Activated gamma-delta T cell treated with anti-CD3 and anti-CD28 coated beads, Interleukin-2, amount 50 U/mL, for 16 hours (primary cell): ENCODE data around the gene TUBGCP6.
"Not testable (repeated sequence)": the region's sequence is repeated elsewhere in the genome, so short reads cannot be mapped to it uniquely, and the experiment has no call there.

ENCODE experiments used
- DNase-seq: peaks from one replicate; pipeline ENCODE4 v3.0.0-alpha.2; 2020; ENCODE audit warnings: low read depth

The TUBGCP6 gene

DNA sequence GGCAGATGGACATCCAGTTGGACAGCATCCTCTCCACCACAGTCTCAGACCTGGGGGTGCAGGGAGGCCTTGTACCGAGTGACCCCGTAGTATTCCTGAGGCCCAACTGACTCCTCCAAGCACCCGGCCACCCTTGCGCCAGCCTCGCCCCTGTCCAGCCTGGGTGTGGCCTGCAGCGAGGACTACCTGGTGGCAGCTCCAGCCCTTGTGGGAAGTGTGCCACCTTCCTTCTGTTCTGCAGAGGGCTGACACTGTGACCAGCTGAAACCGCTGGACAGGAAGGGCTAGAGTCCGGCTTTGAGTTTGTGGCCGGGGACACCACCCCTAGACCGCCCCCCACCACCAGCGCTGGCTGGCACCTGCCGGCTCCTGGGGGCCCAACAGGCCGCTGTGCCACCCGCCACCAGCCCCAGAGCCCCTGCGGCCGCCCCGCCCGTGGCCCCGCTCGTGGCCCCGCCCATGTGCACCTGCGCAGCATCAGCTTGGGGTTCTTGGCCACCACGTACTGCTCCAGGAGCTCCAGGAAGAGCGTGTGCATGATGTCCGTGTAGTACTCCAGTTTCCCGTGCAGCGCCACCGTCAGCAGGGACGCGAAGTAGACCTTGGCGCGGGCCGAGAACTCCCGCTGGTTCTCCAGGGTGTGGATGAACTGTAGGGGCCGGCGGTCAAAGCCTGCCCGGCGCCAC lies 35.3 kb upstream of the TUBGCP6 start:
- DNase-seq: no peak

GRCh38 chr22:50278956-50279619 lies 34.3 kb upstream of the TUBGCP6 start:
- no peak for DNase-seq

- DNase-seq: no peak
Observed at GRCh38 chr22:50278461-50278860, 33.6 kb upstream of the TUBGCP6 start.

DNA sequence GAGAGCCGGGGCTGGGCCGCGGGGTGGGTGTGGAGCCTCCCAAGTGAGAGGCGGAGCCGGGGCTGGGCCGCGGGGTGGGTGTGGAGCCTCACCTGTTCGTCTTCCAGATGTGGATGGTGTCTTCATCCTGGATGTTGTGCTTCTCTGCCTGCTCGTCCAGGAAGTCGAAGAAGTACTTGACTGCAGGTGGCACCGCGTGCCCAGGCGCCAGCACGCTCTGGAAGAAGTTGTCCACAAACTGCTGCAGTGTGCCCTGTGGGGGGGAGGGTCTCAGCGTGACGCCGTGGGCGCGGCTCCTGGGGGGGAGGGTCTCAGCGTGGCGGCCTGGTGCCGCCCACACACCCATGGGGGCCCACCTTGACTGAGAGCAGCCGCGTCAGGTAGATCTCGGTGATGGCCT lies 32.9 kb upstream of the TUBGCP6 start:
- no peak for DNase-seq

DNA sequence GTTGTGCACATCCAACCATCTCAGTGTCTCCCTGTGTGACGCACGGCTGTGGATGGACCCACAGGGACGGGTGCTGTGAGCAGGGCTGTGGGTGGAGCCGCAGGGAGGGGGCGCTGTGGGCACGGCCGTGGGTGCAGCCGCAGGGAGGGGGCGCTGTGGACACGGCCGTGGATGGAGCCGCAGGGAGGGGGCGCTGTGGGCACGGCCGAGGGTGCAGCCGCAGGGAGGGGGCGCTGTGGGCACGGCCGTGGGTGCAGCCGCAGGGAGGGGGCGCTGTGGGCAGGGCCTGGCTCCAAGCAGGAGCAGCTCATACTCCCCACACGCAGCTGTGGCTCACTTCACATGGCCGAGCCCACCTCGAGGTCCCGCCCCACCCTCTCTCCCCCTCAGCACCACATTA lies 31.3 kb upstream of the TUBGCP6 start:
- no peak for DNase-seq

- DNase-seq: no peak
Observed at GRCh38 chr22:50275181-50276055, 30.6 kb upstream of the TUBGCP6 start.

DNA sequence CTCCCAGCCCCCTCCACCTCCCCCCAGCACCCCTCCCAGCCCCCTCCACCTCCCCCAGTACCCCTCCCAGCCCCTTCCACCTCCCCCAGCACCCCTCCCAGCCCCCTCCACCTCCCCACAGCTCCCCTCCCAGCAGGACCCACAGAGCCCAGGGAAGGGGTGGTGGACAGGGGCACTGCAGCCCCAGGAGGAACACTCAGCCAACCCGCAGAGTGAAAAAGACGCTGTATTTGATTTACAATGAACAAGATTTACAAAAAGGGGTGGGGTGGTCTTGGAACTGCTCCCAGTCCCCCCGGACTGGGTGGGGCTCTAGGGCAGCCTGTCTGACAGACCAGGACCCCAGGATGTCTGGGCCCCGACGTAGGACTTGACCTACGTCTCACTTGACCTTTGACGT lies 29.9 kb upstream of the TUBGCP6 start:
- no peak for DNase-seq

GRCh38 chr22:50274311-50274710 lies 29.5 kb upstream of the TUBGCP6 start:
- DNase-seq: no peak

- DNase-seq: not testable (repeated sequence)
Observed at GRCh38 chr22:50273781-50274180, 29.0 kb upstream of the TUBGCP6 start.

DNA sequence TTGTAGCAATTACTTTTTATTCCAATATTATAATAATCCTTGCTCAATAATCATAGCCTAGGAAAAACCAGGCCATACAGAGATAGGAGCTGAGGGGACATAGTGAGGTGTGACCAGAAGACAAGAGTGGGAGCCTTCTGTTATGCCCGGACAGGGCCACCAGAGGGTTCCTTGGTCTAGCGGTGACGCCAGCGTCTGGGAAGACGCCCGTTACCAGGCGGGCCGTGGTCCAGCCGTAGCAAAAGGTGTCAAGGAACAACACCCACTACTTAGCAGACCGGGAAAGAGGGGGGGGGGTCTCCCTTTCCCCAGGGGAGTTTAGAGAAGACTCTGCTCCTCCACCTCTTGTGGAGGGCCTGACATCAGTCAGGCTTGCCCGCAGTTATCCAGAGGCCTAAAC lies 28.5 kb upstream of the TUBGCP6 start:
- not testable (repeated sequence) for DNase-seq

DNA sequence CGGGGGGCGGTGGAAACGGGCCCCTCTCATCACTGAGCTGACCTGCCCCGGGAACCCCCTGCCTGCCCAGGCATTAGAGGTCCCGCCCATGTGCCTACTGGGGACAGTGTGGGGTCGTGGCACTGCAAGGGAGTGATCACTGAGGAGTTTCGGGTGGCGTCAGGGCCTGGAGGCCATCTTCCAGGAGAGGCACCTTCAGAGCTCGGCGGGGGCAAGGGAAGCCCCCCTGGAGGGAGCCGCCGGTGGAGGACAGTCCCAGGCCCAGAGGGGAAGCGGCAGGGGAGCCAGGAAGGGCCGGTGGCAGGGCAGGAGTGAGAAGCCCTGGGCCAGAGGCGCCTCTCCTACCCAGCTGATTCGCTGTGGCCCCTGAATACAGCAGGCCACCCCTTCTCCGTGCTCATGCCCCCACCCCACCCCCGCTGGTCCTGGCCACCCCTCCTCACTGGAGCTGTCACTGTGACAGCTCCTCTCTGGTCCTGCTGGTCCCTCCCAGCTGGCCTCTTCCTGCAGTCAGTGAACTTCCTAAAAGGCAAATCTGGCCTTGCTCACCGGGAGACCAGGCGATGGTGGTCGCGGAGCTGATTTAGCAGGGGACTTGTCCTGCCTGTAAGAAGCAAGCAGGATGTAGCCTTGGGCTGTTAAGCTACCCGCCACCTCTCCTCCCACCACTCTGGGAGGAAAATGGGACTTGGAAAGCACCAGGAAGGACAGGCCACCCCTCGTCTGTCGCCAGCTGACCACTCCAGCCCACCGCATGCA lies 27.4 kb upstream of the TUBGCP6 start:
- no peak for DNase-seq

DNA sequence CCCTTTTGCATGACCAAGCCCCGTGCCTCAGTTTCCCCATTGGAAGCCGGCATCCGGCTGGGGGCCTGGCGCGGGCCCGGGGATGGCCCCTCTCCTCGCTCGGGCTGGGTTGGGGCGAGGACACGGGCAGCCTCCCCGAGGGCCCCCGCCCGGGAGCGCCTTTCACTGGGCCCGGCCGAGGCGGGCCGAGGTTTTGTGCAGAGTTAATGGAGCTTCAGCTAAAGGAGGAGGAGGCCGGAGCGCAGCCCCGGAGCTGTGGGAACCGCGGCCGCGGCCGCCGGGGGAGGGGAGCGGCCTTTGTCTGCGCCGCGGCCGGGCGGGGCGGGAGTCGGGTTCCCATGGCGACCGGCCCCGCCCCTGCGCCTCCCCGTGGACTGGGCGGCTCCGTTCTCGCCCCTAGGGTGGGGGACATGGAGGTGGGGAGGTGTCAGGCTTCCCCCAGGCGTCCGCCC lies 26.7 kb upstream of the TUBGCP6 start:
- no peak for DNase-seq

- DNase-seq: peak; percentile 51
Observed at GRCh38 chr22:50270666-50271394, 26.0 kb upstream of the TUBGCP6 start.

- peak; percentile 49 for DNase-seq
Observed at GRCh38 chr22:50269970-50270665, 25.3 kb upstream of the TUBGCP6 start, which contains the start of gene MAPK11. Gene MAPK11, minus strand, starts transcription at chr22:50270380. Its CDS starts 88 bp downstream, at chr22:50270292.

GRCh38 chr22:50269573-50269969 lies 24.7 kb upstream of the TUBGCP6 start:
- no peak for DNase-seq

- no peak for DNase-seq
Observed at GRCh38 chr22:50268655-50269113, 23.9 kb upstream of the TUBGCP6 start.

- DNase-seq: no peak
Observed at GRCh38 chr22:50267591-50268390, 23.0 kb upstream of the TUBGCP6 start.

GRCh38 chr22:50266994-50267393 lies 22.2 kb upstream of the TUBGCP6 start:
- DNase-seq: no peak

- DNase-seq: no peak
Observed at GRCh38 chr22:50264946-50265669, 20.3 kb upstream of the TUBGCP6 start.
